GM19240 (cell line): Measurements from ENCODE around the gene CEP290.
"Not testable (repeated sequence)": the region's sequence is repeated elsewhere in the genome, so short reads cannot be mapped to it uniquely, and the experiment has no call there.

Experiments
- DNase-seq: peaks from one replicate; pipeline ENCODE4 v3.0.0; 2011; ENCODE audit warnings: low spot score; ENCODE audit not compliant: insufficient read length

CEP290 gene

DNA sequence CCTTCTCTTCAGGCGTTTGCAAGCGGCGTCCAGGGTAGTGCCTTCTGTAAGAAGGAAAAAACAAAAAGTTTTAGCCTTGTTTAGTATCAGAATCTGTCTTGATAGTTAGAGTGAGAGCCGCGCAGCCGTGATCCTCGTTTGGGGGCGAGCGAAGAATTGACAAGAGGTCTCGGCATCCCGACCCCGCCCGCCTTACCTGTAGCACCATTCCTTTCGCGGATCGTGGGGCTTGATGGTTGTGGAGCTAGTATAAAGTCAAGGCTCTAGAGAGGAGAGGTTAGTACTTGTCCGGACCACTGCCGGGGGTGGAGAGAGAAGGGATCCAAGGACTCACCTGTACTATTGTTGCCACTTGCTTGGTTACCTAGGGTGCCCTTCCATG lies 713 bp upstream of the CEP290 start:
- DNase-seq = no peak

DNA sequence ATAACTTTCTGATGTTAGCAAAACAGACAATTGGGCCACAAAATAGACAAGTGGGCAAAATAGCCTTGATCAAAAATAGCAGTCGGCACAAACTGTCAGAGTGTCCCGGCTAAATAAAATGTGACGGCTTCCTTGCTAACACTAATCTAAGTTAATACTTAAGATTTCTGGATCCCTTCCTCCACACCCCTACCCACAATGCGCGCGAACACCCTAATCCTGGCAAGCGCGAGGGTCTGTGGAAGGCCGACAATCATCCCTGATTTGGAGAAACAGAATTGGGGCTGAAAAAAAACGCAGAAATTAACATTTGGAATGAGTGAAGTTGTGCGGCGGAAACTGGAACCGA lies 489 bp downstream of the CEP290 start:
- no peak for DNase-seq

DNA sequence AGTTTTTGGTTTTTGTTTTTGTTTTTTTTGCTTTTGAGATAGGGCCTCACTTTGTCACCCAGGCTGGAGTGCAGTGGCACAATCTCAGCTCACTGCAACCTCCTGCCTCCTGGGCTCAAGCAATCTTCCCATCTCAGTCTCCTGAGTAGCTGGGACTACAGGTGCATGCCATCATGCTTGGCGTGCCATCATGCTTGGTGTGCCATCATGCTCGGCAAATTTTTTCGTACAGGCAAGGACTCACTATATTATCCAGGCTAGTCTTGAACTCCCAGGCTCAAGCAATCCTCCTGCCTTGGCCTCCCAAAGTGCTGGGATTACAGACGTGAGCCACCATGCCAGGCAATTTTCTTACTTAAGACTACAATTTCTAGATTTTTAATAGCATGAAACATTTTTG lies 2.2 kb downstream of the CEP290 start:
- not testable (repeated sequence) for DNase-seq

DNA sequence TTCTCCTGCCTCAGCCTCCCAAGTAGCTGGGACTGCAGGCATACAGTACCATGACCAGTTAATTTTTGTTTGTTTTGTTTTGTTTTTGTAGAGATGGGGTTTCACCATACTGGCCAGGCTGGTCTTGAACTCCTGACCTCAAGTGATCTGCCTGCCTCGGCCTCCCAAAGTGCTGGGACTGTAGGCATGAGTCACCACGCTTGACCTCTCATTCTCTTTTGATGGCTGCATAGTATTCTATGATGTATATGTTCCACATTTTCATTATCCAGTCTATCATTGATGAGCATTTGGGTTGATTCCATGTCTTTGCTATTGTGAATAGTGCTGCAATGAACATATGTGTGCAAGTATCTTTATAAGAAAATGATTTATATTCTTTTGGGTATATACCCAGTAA lies 8.7 kb downstream of the CEP290 start:
- not testable (repeated sequence) for DNase-seq

DNA sequence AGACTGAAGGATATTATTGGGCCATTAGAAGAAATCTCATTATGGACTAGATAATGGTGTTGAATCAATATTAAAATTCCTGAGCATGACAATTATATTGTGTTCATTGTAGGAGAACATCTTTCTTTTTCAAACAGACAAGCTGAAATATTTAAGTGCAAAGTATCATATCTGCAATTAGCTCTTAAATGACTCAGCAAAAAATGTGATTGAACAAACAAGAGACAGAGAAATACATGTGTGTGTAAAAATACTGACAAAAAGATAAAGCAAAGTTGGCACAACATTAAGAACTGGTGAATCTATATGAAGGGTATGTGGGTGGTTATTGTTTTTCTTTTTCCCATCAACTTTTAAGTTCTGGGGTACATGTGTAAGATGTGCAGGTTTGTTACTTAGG lies 9.5 kb downstream of the CEP290 start:
- DNase-seq = no peak

DNA sequence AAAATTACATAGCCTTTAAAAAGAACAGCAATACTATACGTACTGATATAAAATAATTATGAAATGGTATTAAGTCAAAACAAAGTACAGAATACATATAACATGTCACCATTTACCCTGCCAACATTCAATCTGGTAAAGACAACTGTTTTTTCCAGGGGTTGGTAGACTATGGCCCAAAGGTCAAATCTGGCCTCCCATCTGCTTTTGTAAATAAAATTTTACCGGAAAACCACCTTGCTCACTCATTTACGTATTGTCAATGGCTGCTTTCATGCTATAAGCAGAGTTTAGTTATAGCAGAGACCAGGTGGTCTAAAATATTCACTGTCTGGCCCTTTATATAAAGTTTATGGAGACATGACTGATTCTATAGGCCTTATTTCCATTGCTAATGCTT lies 14.0 kb downstream of the CEP290 start:
- DNase-seq = no peak

DNA sequence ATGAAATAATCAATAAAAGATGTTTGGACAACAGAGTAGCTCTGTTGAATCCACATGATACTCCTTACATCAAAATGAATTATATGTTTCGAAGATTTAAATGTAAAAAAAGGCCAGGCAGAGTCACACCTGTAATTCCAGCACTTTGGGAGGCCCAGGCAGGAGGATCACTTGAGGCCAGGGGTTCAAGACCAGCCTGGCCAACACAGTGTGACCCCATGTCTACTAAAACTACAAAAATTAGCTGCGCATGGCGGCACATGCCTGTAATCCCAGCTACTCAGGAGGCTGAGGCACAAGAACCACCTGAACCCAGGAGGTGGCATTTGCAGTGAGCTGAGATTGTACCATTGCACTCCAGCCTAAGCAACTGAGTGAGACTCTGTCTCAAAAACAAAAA lies 14.8 kb downstream of the CEP290 start:
- DNase-seq = no peak

DNA sequence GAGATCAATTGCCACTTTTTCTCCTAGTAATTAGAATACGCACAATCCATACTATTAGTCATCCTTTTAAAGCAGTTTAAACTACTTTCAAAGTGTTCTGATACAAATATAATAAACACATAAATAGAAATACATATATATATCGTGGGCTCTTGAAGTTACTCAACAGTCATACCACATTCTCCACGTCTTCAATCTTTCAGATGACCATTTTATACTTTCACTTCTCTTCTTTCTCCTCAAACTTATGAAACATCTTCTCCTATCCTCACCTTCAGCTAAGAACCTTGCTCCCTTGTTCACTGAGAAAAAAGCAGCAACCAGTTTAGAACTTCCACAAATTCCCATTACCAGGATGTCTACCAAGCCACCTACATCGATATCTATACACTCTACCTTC lies 19.2 kb downstream of the CEP290 start:
- DNase-seq = no peak

DNA sequence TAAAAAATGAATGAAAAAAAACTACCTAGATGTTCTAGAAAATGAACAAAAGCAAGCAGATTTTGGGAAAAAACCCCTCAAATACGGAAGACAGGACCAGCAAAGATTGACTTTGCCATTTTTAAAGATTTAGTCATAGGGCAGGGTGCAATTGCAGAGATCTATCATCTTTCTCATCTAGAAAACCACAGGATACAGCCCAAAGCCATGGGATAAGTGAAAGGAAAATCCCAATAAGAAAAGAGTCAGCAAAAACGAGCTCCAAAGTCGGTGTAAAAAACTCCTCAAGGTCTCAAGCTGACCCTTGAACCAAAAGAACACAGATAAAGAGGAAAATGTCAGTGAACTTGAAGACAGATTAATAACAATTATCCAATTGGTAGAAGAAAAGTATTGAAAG lies 28.0 kb downstream of the CEP290 start:
- DNase-seq = no peak

DNA sequence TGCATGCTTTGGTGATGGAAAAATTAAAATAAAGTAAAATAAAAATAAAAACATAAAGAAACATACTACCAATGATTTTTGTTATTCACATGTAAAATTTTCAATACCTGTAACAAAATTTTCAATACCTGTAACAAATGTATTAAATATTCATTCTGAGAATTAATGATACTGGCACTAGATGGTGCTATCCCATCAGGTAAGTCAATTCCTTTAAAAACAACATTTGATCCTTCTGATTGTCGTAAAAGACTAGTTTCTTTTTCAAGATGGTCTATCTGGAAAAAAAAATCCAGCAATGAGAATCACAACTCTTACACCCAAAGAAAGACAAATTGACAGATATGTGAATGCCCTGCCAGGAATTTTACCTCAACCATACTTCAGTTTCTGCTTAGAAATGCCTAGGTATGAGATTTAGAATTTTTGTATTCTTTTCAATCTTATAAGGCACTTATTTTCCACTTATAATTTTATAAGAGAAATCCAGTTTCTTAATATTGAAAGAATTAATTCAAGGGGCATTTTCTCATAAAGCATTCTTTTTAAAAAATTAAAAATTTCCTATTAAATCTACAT lies 30.7 kb downstream of the CEP290 start:
- DNase-seq = no peak

DNA sequence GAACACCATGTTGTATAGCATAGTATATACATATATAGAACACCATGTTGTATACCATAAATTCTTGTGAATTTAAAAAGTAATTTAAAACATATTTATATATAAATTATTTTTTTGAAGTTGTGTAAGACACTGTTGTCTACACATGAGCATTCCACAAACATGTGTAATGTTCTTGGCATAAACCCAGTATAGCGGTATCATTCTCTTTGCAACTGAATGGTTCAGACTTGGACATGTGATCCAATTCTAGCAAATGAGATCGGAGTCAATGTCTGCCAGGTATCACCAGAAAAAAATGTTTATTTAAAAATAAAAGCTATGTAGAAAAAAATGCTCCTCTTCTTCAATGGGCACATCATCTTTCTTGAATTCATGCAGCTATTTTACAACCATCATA lies 33.9 kb downstream of the CEP290 start:
- DNase-seq = no peak

DNA sequence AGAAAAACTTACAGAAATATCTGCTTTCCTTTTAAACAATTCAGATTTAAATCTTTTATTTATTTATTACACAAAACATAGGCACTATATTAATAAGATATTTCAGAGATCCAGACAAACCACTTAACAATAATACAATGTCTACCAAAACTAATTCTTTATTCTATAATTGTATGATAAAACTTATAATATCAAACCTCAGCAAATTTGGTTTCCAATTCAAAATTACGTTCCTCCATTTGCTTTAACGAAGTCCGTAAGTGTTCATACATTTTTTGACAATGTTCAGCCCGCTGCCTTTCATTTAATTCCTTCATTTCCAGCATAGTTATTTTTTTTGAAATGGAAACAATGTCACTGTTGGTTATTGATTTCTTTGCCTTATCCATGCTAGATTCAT lies 48.3 kb downstream of the CEP290 start:
- no peak for DNase-seq

DNA sequence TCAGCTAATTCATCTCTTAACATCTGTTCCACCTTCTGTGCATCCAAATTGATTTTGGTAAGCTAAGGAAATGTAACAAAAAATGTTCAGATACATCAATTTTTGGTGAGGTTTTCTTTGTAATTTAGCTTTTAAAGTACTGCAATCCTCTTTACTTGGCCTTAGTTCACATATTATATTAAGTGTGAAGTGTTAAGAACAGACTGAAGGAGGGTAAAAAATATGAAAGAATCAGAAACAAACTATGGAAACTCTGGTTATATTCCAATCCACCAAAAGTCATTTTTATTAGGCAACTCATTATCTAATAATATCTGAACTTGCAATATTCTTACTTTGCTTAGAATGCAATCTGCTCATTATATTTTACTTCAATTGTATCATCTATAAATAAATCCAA lies 49.1 kb downstream of the CEP290 start:
- no peak for DNase-seq

DNA sequence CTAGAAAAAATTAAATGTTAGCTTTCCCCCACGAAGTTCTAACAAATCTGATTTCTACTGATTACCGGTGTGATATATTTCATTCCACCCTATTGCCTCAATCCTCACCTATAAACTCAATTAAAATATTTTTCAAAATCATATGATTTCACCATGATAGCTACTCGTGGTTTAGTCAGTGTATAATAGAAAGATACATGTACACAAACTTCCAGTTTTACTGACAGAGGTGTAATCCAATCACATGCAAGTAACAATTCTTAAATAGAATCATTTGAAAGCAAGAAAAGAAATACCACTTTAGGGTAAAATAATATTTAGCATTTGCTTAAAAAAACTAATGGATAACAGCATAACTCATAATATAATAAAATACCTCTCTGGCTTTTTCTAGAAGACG lies 57.7 kb downstream of the CEP290 start:
- no peak for DNase-seq

DNA sequence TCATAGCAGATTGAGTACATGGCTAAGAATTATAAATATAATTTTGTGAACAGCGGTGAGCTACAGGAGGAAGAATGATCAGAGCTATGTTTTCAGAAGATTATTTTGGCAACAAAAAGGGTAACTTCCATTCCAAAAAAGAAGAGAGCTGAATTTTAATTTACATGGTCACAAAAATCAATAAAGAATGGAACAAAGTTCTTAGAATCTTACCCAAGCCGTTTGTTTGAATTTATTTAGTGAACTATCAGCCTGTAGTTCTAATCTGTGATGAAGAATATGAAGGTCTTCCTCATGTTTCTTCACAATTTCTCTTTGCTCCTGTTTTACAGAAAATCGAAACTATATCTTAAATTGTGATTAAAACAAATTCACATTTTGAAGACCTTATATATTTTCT lies 58.3 kb downstream of the CEP290 start:
- no peak for DNase-seq

DNA sequence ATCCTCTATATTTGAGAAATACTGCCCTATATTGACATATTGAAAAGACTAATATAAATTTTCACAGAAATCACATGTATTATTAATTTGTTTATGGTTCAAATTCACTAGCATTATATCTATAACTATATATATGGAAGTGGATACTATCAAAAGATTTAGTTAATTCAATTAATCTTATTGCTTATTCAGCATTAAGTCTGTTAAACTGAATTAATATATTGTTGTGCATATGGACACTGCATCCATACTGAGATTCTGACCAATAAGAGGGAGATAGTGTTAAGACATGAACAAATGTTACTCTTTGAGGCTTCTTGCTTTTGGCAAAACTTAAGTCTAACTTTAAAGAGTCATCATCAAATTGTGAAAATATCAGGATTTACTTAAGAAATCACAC lies 60.6 kb downstream of the CEP290 start:
- no peak for DNase-seq

DNA sequence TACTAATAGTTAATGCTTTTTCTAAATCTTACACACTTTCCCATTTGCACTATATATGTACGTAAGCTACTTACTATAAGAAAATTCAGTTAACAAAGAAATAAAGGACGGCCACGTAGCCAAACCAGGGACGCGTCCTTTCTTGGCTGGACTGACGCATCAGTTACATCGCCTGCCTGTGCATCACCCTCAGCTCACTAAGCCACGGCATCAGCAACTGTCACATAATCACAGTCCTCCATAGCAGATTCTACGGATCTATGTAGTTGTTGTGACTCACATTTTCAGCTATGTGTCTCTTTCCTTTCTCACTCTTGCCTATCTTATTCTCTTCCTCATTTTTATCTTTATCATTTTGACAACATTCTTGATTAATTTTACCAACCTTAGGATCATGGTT lies 74.6 kb downstream of the CEP290 start:
- no peak for DNase-seq

DNA sequence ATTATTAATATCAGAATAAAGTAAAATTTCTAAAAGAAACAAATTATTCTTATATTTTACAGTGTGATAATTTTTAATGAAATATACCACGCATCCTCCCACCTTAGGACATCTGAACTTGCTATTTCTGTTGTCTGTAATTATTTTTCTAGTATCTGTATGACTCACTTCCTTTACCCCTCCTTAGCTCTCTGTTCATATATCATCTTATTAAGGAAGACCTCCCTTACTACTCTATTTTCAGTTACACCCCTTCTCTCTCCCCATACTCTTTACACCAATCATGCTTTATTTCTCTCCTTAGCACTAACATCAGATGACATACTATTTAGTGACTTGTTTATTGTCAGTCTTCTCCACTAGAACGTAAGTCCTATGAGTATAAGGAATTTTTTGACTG lies 78.5 kb downstream of the CEP290 start:
- no peak for DNase-seq

DNA sequence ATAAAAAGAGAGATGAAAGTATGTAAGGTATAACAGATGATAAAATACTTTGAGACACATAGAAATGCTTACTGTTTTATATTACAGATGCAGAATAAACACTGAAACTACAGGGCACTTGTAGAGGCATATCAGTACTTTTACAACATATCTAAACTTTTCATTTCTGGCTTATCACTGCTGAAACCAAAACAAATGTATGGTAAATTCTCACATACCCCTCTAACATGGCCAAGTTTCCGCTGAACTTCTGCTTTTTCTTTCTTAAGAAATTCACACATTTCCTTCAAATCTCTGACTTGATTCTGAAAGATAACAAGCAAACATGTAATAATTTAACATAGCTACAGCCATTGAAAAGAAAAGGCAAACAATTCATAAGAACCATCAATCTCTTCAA lies 79.4 kb downstream of the CEP290 start:
- DNase-seq = no peak

DNA sequence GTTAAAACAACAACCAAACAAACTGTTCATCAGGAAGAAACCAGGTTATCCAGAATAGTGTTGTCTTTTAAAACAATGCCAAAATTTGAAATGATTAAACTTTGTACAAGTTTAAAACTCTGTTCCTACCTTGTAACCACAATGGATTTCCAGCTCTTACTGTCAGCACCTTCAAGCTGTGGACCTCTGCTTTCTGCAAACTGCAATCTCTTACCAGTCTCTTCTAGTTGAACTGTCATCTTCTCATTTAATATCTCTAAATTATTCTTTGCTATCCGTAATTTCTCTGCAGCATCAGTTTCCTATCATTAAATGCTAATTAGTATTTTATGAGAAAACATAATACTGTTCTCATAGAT lies 83.2 kb downstream of the CEP290 start:
- DNase-seq = no peak

DNA sequence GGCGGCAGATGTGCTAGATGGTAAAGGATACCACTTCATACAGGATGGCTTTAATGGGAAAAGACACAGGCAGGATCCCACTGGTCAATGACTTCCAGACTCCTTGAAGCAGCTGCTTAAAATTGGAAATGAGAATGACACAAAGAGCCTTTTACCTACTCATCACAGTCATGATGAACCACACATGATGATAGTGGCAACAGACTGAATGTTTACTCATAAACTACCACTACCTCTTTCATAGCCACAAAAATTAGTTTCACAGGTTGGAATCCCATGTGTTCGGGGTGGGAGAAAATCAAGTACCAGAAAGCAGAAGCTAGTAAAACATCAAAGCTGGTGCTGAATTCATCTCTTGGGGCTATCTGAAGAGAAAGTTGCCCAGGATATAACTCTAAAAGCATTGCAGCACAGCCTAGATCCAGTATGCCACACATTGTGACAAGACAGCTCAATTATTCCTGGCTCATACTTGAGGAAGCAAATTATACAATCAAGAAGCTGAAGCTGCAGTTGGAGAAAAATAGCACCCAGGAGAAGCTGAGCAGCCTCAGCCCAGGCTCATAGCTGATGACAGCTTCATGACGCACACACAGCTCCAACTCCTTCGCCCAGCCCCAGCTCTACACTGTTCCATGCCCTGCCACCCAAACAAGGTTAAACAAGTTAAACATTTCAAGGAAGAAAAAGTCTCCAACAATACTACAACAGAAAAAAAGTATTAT lies 83.7 kb downstream of the CEP290 start:
- no peak for DNase-seq

DNA sequence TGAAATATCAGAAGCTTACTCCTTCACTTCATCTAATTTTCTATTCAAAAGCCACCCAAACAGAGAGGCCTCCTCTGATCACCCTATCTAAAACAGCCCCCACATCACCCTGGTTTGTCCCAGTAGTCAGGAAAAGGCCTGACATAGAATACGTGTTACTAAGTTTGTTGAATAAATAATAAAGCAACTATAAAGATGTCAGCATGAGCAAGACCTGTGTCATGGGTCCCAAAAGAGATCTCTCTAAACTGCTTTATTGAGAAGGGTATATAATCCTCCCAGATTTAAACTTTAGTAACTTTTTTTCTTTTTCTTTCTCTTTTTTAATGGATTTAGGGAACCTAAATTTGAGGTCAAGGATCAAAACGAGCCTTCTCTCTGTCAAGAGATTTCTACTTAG lies 85.3 kb downstream of the CEP290 start:
- no peak for DNase-seq

DNA sequence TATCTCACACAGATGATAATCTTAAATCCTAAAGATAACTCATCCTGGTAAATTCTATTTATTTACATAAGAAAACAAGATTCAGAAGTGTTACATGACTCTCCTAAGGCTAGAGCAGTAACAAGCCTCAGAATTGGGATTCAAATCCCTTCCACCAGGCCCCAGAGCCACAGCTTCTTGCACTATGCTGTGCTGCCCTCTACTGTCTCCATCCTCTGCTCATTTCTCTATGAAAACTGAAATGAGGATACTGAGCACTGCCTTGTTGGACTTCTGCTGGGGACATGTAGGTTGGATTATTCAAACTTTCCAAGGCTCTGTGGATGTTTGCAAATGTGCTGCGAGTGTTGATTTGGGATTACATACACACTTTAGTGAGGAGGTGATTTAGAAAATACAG lies 89.2 kb downstream of the CEP290 start:
- DNase-seq = no peak

DNA sequence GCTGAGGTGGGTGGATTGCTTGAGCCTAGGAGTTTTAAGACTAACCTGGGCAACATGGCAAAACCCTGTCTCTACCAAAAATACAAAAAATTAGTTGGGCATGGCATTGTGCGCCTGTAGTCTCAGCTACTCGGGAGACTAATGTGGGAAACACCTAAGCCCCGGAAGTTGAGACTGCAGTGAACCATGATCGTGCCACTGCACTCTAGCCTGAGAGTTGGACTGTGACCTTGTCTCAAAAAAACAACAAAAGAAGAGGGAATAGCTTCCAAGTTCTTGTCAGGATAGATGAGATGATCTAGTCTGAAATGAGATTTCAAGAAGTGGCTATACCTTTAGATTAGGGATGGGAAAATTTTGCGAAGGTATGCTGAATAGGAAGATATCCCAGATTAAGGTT lies 97.9 kb downstream of the CEP290 start:
- DNase-seq = no peak
